Retina (tissue), 1 donor: ENCODE results near the gene AADACL2.
"Not testable (repeated sequence)": the region's sequence is repeated elsewhere in the genome, so short reads cannot be mapped to it uniquely, and the experiment has no call there.

ENCODE experiments used
- DNase-seq: peaks from one replicate; pipeline ENCODE4 v3.0.0-alpha.2; 2016

Gene AADACL2

DNA sequence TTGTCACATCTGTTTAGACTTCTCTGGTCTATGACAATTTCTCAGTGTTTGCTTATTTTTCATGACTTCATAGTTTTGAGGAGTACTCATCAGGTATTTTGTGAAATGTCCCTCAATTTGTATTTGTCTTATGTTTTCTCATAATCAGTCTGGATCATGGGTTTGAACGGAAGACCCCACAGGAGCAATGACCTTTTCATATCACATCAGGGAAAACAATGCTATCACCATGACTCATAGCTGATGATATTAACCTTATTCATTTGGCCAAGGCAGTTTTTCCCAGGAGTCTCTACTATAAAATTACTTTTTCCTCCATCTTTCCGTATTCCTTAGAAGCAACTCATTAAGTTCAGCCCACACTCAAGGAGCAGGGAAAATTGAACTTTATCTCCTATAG, 32.7 kb downstream of the AADACL2 start:
- no peak for DNase-seq

- DNase-seq = no peak
Observed at GRCh38 chr3:151768393-151768930, 34.7 kb downstream of the AADACL2 start.

DNA sequence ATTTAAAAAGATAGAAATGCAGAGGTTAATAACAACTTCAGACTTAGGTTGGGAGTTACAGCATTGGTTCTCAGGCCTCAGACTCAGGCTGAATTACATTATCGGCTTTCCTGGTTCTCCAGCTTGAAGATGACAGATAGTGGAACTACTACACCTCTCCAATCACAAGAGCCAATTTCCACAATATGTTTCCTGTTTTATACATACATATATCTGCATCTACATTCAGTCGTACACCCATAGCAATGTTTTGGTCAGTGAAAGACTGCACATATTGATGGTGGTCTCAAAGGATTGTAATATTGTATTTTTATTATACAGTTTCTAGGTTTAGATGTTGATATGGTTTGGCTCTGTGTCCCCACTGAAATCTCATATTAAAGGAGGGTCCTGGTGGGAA, 35.4 kb downstream of the AADACL2 start:
- no peak for DNase-seq

GRCh38 chr3:151770956-151771355, 37.2 kb downstream of the AADACL2 start:
- no peak for DNase-seq

GRCh38 chr3:151772825-151773480, 39.2 kb downstream of the AADACL2 start:
- no peak for DNase-seq

- no peak for DNase-seq
Observed at GRCh38 chr3:151774235-151774634, 40.5 kb downstream of the AADACL2 start.

GRCh38 chr3:151774910-151775309, 41.2 kb downstream of the AADACL2 start:
- no peak for DNase-seq

DNA sequence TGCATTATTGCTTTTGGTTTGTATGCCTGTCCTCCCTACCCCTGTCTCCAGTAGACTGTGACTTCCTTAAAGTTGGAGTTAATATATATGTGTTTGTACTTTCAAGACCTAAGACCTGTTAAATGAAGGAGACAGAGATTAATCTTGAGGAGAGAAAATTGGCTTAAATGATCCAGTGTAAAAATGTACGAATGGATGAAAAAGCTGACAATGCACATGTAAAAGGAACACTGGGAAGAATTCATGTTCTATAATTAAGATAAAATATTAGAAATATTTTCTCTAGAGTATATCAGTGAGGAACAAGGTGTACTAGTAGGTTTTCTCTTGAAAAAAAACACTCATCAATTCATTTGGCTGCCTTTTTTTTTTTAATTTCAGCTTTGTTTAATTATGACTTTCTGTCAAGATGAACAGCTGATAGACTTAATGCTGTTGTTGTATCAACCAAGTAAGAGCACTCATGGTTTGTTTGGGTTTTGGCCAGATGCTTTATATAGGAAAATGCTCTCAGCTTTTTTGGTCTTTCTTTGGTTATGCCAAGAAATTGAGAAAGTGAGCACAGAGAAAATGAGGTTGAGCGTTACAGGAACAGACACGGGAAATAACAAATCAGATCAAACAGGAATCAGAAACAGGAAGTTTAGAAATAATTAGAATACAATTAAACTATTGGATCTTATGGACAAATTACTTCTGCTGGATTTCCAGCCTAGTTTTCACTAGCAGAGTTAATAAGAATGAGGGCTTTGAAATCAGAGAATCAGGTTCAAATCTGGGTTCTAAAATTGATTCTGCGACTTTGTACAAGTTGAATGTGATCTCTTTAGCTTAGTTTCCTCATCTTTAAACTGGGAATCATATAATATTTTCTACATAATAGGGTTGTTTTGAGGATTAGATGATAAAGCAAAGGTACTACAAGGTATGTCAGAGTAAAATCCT, 41.9 kb downstream of the AADACL2 start:
- no peak for DNase-seq

- no peak for DNase-seq
Observed at GRCh38 chr3:151776259-151776740, 42.6 kb downstream of the AADACL2 start.

DNA sequence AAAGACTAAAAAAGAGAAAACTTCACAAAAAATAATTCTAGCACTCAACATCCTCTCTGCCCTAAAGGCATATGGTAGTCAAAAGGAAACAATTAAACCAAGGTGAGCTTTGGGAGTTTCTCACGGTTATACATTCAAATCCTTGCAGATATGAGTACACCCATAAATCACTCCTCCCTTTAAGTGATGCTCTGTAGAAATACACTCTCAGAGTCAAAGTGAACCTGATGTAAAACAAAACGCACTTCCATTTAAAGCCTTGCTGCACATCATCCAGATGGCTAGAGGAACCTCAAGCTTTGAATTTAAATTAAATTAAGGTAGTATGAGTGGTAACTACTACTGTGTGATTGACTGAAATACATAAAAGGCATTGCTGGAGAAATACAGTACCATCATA, 44.2 kb downstream of the AADACL2 start:
- no peak for DNase-seq

GRCh38 chr3:151787626-151788025, 53.9 kb downstream of the AADACL2 start:
- no peak for DNase-seq

GRCh38 chr3:151788401-151788800, 54.7 kb downstream of the AADACL2 start:
- DNase-seq = no peak

- no peak for DNase-seq
Observed at GRCh38 chr3:151789853-151790463, 56.2 kb downstream of the AADACL2 start.

GRCh38 chr3:151790763-151791162, 57.0 kb downstream of the AADACL2 start:
- not testable (repeated sequence) for DNase-seq

DNA sequence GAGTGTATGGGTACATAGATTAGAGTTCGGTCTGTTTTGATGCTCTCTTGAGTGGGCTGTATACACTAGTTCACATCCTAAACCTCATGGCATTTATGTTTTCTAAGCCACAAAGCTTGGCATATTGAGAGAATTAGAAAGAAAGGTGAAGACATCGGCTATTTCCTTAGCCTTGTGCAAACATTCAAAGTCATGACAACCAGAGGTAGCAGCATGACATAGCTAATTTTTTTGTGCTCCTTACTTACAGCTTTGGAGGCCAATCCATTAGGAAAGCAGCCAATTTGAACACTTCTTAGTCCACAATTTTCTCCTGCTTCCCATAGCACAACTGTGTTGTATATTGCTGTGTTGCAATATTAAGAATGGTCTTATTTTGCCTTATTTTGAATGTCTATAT, 58.7 kb downstream of the AADACL2 start:
- DNase-seq = no peak

DNA sequence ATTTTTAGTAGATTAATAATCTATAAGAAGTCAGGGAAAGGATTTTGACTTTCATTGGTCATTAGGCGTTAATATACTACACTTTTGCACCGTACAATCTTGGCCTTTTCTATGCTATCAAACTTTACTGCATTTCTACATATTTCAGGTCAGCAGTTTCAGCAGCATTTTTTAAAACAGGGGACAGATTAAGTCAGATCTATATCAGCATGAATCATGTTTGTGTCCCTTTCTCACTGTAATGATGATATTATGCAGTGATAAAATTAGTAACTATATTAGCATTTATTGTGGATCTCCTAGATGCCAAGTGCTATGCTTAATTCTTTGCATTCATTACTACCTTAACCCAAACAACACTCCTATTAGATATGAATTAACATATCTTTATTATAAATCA, 59.9 kb downstream of the AADACL2 start:
- DNase-seq = no peak

DNA sequence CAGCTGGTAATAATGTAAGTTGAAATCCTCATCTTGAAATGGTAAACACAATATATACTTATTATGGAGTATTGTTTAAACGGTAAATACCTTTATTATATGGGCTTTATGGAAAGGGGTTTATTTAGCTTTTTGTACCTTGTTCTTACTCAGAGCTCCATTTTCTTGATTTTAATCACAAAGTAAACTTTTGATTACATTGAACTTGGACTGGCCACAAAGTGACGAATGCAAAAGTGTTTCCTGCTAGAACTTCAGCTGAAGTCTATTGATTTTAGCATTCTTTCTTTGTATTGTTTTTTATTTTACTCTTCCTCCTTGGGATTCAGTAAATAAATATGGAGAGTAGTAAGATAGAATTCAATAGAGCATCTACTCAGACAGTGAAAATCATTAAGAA, 60.4 kb downstream of the AADACL2 start:
- DNase-seq = no peak

DNA sequence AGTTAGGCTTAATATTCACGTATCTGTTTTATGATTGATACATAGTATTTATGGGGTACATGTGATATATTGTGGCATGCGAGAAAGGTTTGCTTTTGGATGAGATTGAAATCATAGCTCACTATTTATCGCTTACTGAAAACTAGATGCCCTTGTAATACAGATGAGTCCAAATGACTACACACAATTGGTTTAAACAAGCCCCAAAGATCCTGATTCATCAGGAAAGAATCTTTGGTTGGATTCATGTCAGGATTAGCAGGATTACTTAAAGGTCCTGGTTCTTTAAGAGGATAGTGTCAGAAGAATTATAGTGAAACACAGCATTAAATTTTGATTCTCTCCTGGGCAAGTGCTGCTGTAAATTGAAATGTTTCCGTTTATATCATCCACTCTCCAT, 61.5 kb downstream of the AADACL2 start:
- no peak for DNase-seq

DNA sequence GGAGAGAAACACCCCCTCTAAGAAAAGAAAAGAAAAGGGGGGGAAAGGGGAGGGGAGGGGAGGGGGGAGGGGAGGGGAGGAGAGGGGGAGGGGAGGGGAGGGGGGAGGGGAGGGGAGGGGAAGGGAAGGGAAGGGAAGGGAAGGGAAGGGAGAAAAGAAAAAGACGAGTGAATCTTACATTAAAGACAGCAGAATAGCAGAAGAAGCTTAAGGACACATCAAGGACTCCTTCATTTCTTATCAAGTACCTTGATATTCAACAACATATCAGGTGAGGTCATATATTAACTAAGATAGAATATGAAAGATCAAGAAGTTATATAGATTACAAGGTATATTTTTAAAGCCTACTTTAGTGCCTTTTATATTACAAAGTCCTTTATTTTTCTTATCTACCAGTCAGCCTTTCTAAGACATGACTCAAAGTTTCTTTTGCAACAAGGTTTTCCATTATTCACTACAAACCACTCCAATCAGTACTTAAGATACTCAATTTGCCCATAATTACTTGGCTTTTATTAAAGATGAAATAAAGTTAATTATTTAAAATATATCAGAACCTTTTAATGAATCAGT, 62.5 kb downstream of the AADACL2 start:
- no peak for DNase-seq

- DNase-seq = no peak
Observed at GRCh38 chr3:151798466-151798865, 64.7 kb downstream of the AADACL2 start.

GRCh38 chr3:151800431-151800830, 66.7 kb downstream of the AADACL2 start:
- DNase-seq = no peak

DNA sequence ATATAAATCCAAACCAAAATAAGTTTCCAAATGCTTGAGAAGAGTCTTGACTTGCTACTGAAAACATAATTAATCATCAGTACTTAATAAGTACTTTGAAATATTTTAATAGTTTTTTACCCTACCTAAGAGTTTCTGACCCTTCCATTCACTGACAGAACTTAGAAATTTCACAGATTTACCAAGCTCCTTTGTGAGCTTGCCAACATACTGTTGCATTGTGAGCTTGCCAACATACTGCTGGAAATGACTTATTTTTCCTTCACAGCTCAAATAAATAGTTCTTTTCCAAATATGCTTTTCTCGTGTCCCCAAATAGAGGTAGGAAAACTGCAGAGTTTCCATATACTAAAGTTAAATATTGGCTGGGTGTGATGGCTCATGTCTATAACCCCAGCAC, 70.5 kb downstream of the AADACL2 start:
- no peak for DNase-seq

DNA sequence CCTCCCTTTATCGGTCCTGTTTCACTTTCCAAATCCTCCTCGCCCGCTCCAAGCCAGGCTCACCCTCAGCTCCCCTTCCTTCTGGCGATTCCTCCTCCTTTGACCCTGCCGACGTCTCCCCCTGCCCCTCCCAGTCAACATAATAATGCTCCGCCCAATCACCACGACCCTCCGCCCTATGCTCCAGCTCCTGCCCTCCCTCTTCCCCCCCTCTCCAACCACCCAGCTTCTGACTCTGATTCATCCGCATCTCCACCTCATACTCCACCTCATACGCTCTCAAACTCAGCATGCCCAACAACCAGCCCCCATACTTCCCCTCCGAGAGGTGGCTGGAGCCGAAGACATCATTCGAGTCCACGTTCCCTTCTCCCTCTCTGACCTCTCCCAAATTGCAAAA, 73.1 kb downstream of the AADACL2 start:
- no peak for DNase-seq
